GM12872 (cell line): Measurements from ENCODE around the gene VPS39.

Experiments used
- TF ChIP-seq, protein P1 (sequence below): IDR thresholded peaks from 3 replicates; pipeline ENCODE4 v1.5.1; 2011; ENCODE audit warnings: low read depth, mild to moderate bottlenecking, low read length, moderate library complexity; ENCODE audit not compliant: insufficient read depth

Gene VPS39

DNA sequence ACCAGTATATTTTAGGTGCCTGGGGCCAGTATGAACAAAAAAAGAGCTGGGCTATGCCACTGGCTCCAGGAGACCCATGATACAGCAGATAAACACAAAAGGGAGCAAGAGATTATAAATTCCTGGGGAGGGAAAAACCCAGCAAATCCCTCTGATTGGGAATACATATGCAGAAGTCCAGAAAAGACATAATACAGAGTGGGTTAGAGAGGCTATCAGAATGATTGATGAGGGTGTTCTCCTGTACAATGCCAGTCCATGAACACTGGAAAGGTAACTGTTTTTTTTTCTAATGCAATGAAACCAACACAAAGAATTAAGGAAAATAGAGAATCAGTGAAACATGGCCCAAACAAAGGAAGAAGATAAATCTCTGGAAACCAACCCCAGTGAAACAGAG, 5.4 kb upstream of the VPS39 start:
- TF ChIP-seq, protein P1, sequence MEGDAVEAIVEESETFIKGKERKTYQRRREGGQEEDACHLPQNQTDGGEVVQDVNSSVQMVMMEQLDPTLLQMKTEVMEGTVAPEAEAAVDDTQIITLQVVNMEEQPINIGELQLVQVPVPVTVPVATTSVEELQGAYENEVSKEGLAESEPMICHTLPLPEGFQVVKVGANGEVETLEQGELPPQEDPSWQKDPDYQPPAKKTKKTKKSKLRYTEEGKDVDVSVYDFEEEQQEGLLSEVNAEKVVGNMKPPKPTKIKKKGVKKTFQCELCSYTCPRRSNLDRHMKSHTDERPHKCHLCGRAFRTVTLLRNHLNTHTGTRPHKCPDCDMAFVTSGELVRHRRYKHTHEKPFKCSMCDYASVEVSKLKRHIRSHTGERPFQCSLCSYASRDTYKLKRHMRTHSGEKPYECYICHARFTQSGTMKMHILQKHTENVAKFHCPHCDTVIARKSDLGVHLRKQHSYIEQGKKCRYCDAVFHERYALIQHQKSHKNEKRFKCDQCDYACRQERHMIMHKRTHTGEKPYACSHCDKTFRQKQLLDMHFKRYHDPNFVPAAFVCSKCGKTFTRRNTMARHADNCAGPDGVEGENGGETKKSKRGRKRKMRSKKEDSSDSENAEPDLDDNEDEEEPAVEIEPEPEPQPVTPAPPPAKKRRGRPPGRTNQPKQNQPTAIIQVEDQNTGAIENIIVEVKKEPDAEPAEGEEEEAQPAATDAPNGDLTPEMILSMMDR: no peak

DNA sequence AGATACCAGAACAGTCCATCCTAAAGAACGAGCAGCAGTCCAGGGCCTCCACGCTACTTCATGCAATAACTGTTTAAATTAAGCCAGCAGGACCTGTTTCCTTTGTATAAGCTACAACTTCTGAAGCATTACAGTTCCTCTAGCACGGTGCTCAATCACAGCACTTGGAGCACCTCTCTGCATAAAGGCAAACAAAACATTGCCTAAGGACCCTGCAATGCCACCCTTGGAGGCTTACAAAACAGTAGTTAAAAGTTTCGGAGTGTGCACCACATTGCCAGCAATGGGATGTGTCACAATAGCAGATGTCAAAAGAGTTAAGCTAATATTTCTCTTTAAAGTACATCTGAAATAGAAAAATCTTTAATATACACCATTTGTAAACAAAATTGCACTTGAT, 2.6 kb upstream of the VPS39 start:
- TF ChIP-seq, protein P1: no peak

DNA sequence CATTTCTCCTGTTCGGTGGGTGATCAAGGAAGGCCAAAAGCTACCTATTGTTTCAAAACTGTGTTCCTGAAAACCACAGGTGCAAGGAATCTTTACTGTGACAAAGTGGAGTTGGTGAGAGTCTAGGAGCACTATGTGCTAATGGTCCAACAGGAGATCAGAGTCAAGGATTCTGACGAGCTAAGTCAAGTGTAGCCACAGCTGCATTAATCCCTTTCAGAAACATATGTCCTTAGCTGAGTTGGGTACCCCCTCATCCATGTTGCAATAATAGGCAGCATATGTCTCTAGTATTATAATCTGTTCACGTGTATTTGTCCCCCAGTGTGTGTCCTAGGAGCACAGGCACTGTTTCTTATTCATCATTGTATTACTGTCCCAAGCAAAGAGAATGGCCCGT, 1.7 kb downstream of the VPS39 start:
- TF ChIP-seq, protein P1: no peak

DNA sequence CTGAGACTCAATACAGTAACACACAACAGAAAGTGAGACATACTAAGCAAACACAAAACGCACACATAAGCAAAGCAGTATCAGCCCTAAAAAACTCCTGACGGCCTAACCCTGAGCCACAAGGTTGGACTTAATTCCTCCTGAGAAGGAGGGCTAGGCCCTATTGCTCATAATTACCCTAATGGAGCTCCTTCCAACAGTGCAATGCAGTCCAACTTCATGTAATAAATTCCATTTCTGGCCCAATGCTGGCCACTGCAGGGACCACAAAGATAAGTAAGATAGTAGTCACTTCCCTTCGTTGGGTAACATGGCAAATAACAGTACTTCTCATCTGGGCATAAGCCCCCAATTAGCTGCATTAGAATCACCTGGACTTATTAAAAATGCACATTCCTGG, 4.2 kb downstream of the VPS39 start:
- TF ChIP-seq, protein P1: no peak

DNA sequence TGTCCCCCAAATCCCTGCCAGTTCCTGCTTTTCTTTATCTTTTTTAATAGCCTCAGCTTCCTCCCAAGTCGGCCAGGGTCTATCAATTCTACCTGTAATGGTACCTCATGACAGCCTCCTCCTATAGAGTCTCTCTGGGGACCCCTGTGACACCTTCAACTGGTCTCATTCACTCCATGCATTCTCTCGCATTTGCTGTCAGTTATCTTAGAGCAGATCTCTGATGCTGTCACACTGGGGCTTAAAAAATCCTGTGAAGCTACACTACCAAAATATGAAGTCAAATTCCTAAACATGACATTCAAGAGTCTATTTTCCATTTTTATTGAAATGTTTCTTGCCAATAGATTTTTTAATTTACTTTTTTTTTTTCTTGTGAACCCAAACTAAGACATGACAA, 5.5 kb downstream of the VPS39 start:
- TF ChIP-seq, protein P1: no peak

DNA sequence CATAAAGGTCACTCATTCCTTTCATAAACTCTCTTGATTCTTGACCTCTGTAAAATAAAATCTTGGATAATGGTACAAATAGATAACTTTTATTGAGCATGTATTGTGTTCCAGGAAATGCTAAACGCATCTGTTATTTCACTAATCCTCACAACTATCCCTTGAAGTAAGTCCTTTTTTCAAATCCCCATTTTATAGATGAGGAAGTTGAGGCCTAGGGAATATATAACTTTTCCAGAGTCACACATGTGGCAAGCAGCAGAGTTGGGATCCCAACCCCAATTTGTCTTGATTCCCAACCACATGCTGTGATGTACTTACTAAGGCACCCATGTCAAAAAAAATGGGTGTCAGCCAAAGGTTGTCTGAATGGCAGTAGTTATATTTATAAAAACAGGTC, 6.3 kb downstream of the VPS39 start:
- TF ChIP-seq, protein P1: no peak

DNA sequence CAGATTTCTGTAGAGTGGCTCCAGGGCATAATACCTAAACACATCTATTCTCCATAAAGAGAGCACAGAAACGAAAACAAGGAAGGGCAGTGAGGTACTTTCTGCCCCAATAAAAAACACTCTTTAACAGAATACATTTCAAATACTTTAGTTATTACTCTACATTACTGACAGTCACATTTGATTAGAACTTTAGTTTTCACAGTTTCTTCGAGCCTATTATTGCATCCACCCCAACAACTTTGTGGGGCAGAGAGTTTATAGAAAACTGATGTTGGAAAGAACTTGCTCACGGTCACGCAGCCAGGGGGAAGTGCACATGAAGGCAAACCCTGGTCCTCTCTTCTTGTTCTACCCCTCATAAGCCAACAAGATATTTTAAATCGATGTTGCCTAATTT, 9.0 kb downstream of the VPS39 start:
- TF ChIP-seq, protein P1: no peak

DNA sequence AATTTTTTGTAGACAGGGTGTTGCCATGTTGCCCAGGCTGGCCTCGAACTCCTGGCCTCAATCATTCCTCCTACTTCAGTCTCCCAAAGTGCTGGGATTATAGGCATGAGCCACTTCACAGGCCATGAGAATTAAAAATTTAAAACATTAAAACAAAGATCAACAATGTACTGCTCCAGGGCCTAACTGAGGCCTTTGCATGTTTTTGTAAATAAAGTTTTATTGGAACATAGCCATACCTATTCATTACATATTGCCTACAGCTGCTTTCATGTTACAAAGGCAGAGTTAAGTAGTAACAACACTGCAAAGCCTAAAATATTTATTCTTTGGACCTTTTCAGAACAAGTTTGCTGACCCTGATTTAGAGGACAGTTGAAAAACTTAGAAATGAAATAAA, 9.6 kb downstream of the VPS39 start:
- TF ChIP-seq, protein P1: no peak
